ENCODE results near the gene YIPF1. TPM values are rescaled to one million over a fixed set of nuclear protein-coding genes. Genes with fewer than 3 reads are reported as not detected.
"Not testable (repeated sequence)": the region's sequence is repeated elsewhere in the genome, so short reads cannot be mapped to it uniquely, and the experiment has no call there.

The YIPF1 gene
- total and polyA plus RNA-seq, 2 experiments from 2014 or later: 27.7 to 34.0 TPM

- Histone ChIP-seq H3K4me2 (no peak overlapping the region), H4K20me1 (ENCODE audit: insufficient read depth, poor library complexity, severe bottlenecking) (no peaks in the 10 kb centered on the region), H3K9me3 (ENCODE audit: low read depth) (no peaks in the 10 kb centered on the region), H2AFZ (no peak overlapping the region), H3K4me3 (no peak overlapping the region), H3K27me3 (no peaks in the 10 kb centered on the region), H3K9me2 (replicated peaks; ENCODE audit: insufficient read depth) (no peaks in the 10 kb centered on the region), H3K4me1 (ENCODE audit: insufficient read depth) (peaks cover 11% of the 10 kb centered on the region), H3K27ac (no peak overlapping the region), H3K79me2 (no peaks in the 10 kb centered on the region), H3K36me3 (replicated peaks; ENCODE audit: insufficient read depth, low read depth) (no peaks in the 10 kb centered on the region)
- WGBS (ENCODE audit: low lambda C conversion rate, missing lambda C conversion rate): 89% methylated on average over 2 of the region's 2 CpGs
- TF ChIP-seq CTCF (IDR thresholded peaks at IDR 0.05; ENCODE audit: poor library complexity): no peak
- no peak for TF ChIP-seq EZH2phosphoT487 (IDR thresholded peaks at IDR 0.05; ENCODE audit: low read depth, severe bottlenecking, unreplicated experiment)
- no peak for DNase-seq (ENCODE audit: low spot score)
These were observed 1.4 kb upstream of the YIPF1 start for GRCh38 chr1:53891018-53891417.

- peak overlapping the region; percentile 38 for H3K27ac ChIP-seq
- peaks cover 11% of the 10 kb centered on the region for H3K4me1 ChIP-seq (ENCODE audit: insufficient read depth)
- peak overlapping the region; percentile 74 for H3K4me2 ChIP-seq
- H2AFZ ChIP-seq: peak overlapping the region; percentile 69
- no peaks in the 10 kb centered on the region for H3K79me2 ChIP-seq
- H3K9me3 ChIP-seq (ENCODE audit: low read depth): no peaks in the 10 kb centered on the region
- no peaks in the 10 kb centered on the region for H3K9me2 ChIP-seq (replicated peaks; ENCODE audit: insufficient read depth)
- H4K20me1 ChIP-seq (ENCODE audit: insufficient read depth, poor library complexity, severe bottlenecking): no peaks in the 10 kb centered on the region
- WGBS (ENCODE audit: low lambda C conversion rate, missing lambda C conversion rate): 90% methylated on average over 7 of the region's 7 CpGs
- no peaks in the 10 kb centered on the region for H3K36me3 ChIP-seq (replicated peaks; ENCODE audit: insufficient read depth, low read depth)
- TF ChIP-seq CTCF (IDR thresholded peaks at IDR 0.05; ENCODE audit: poor library complexity) (no peak), EZH2phosphoT487 (IDR thresholded peaks at IDR 0.05; ENCODE audit: low read depth, severe bottlenecking, unreplicated experiment) (no peak), EZH2 (IDR thresholded peaks at IDR 0.05; ENCODE audit: borderline replicate concordance) (no peak)
- no peak overlapping the region for H3K4me3 ChIP-seq
- no peaks in the 10 kb centered on the region for H3K27me3 ChIP-seq
- DNase-seq (ENCODE audit: low spot score): no peak
These were observed 935 bp upstream of the YIPF1 start for GRCh38 chr1:53890522-53890941.

- Histone ChIP-seq H3K79me2 (no peaks in the 10 kb centered on the region), H4K20me1 (ENCODE audit: insufficient read depth, poor library complexity, severe bottlenecking) (no peaks in the 10 kb centered on the region), H3K4me1 (ENCODE audit: insufficient read depth) (peaks cover 11% of the 10 kb centered on the region), H3K27me3 (no peaks in the 10 kb centered on the region), H3K4me2 (peak overlapping the region; percentile 85), H3K4me3 (peak overlapping the region; percentile 60), H2AFZ (no peak overlapping the region), H3K36me3 (replicated peaks; ENCODE audit: insufficient read depth, low read depth) (no peaks in the 10 kb centered on the region), H3K9me3 (ENCODE audit: low read depth) (no peaks in the 10 kb centered on the region), H3K9me2 (replicated peaks; ENCODE audit: insufficient read depth) (no peaks in the 10 kb centered on the region), H3K27ac (no peak overlapping the region)
- DNase-seq (ENCODE audit: low spot score): no peak
- 80% methylated on average over 2 of the region's 2 CpGs for WGBS (ENCODE audit: low lambda C conversion rate, missing lambda C conversion rate)
- TF ChIP-seq EZH2 (IDR thresholded peaks at IDR 0.05; ENCODE audit: borderline replicate concordance) (no peak), EZH2phosphoT487 (IDR thresholded peaks at IDR 0.05; ENCODE audit: low read depth, severe bottlenecking, unreplicated experiment) (no peak), CTCF (IDR thresholded peaks at IDR 0.05; ENCODE audit: poor library complexity) (no peak)
These were observed 916 bp downstream of the YIPF1 start for GRCh38 chr1:53888681-53889080.

- DNase-seq (ENCODE audit: low spot score); H4K20me1 ChIP-seq (ENCODE audit: insufficient read depth, poor library complexity, severe bottlenecking); H3K27me3 ChIP-seq; H3K27ac ChIP-seq; H2AFZ ChIP-seq; H3K36me3 ChIP-seq (replicated peaks; ENCODE audit: insufficient read depth, low read depth); H3K4me1 ChIP-seq (ENCODE audit: insufficient read depth); H3K79me2 ChIP-seq; H3K4me3 ChIP-seq; H3K4me2 ChIP-seq; H3K9me3 ChIP-seq (ENCODE audit: low read depth); H3K9me2 ChIP-seq (replicated peaks; ENCODE audit: insufficient read depth): not testable (repeated sequence)
- 97% methylated on average over 6 of the region's 6 CpGs for WGBS (ENCODE audit: low lambda C conversion rate, missing lambda C conversion rate)
These were observed 6.0 kb downstream of the YIPF1 start for GRCh38 chr1:53883600-53883999.

GRCh38 chr1:53881853-53882252 is 7.7 kb downstream of the YIPF1 start:
- whole genome bisulfite sequencing (ENCODE audit: low lambda C conversion rate, missing lambda C conversion rate): 95% methylated on average over 2 of the region's 2 CpGs
- not testable (repeated sequence) for H3K4me1 ChIP-seq (ENCODE audit: insufficient read depth)

More at GRCh38 chr1:53881853-53882252, 7.7 kb downstream of the YIPF1 start:
- not testable (repeated sequence) for H2AFZ ChIP-seq; H3K27me3 ChIP-seq; H3K9me3 ChIP-seq (ENCODE audit: low read depth); H3K4me2 ChIP-seq; DNase-seq (ENCODE audit: low spot score); H3K79me2 ChIP-seq; H3K9me2 ChIP-seq (replicated peaks; ENCODE audit: insufficient read depth); H3K27ac ChIP-seq; H3K4me3 ChIP-seq; H4K20me1 ChIP-seq (ENCODE audit: insufficient read depth, poor library complexity, severe bottlenecking); H3K36me3 ChIP-seq (replicated peaks; ENCODE audit: insufficient read depth, low read depth)
